ENCODE results near the gene PRTG. TPM values are rescaled to one million over a fixed set of nuclear protein-coding genes. Genes with fewer than 3 reads are reported as not detected.
"Not testable (repeated sequence)": the region's sequence is repeated elsewhere in the genome, so short reads cannot be mapped to it uniquely, and the experiment has no call there.

Gene PRTG
- total and polyA plus RNA-seq, 9 of the 15 experiments (the other 6 are each of a cell fraction or from before 2014, with no cell fraction given) = under 0.01 to 0.14 (median 0.06) TPM; not detected in 1

DNA sequence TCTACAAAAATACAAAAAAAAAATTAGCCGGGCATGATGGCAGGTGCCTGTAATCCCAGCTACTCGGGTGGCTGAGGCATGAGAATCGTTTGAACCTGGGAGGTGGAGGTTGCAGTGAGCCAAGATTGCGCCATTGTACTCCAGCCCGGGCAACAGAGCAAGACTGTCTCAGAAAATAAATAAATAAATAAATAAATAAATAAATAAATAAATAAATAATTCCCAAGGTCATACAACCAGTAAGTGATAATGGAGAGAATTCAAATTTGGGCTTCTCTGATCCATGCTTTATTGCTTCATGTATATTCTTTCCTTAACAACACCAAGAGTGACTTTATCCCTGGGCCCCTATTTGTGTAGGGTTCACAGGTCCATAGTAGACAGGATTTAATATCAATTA lies 10.5 kb upstream of the PRTG start:
- in situ Hi-C loops (cut with MboI); H4K20me1 ChIP-seq (replicated peaks; ENCODE audit: control insufficient read depth, insufficient read depth, low read length); intact Hi-C loops (cut with micrococcal nuclease); H3K4me1 ChIP-seq (replicated peaks in 1 of 2; ENCODE audit: control insufficient read depth in 2 of 2, insufficient read depth in 2 of 2, low read length in 2 of 2); H3K27ac ChIP-seq (ENCODE audit: extremely low read depth, low read depth, low read length); DNase-seq (ENCODE audit: extremely low read depth in 1 of 4, low spot score in 3 of 4); H3K4me3 ChIP-seq; H3K79me2 ChIP-seq (ENCODE audit: control insufficient read depth, insufficient read depth, low read length); FAIRE-seq; H2AFZ ChIP-seq (ENCODE audit: low read depth, low read length); ATAC-seq; BruUV-seq (replicated peaks); H3K36me3 ChIP-seq (ENCODE audit: control insufficient read depth, insufficient read depth, low read length); H3K9me3 ChIP-seq (replicated peaks; ENCODE audit: control insufficient read depth, insufficient read depth, low read depth, low read length); H3K27me3 ChIP-seq (ENCODE audit: control insufficient read depth in 2 of 2, insufficient read depth in 2 of 2, low read length in 2 of 2); H3K9ac ChIP-seq (ENCODE audit: insufficient read depth in 1 of 2, low read depth in 2 of 2, low read length in 2 of 2); CTCF ChIA-PET (ENCODE audit: low intra/inter-chr PET ratio); H3K9me1 ChIP-seq (ENCODE audit: control insufficient read depth, insufficient read depth, low read length); H3K4me2 ChIP-seq (ENCODE audit: insufficient read depth, low read length): not testable (repeated sequence)
- POLR2A ChIA-PET = interaction anchor here (1.5 kb wide), 1 partner anchor 9 kb away, joined by 3 read pairs; no protein-coding TSS in a partner anchor
- WGBS (ENCODE audit: insufficient coverage, low coverage, missing lambda C conversion rate) = 7% methylated on average over 5 of the region's 5 CpGs

DNA sequence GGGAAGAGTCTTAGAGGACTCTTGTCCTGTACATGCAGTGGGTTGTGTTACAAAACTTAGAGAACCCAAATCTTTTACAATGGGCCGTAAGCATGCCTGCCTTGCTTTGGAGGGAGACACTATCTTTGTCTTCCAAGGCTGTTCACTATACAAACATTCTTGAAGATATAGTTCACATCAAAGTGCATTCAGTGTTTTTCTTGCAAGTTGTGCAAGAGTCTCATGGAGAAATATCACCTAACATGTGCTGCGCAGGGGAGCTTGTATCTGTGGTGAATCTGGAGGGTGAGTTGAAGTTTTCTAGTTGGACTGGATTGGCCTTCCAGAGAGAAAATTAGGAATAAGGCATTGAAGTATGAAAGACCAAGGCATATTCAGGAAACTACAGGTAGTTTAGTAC lies 7.8 kb upstream of the PRTG start:
- ATAC-seq (no peak), FAIRE-seq (no peak), DNase-seq (ENCODE audit: extremely low read depth in 1 of 4, low spot score in 3 of 4) (no peak)
- no TSS peak for BruUV-seq (replicated peaks)
- no peaks in the 10 kb centered on the region for H3K4me1 ChIP-seq (replicated peaks in 1 of 2; ENCODE audit: control insufficient read depth in 2 of 2, insufficient read depth in 2 of 2, low read length in 2 of 2)
- ChIA-PET POLR2A (no interaction called here), CTCF (ENCODE audit: low intra/inter-chr PET ratio) (no interaction called here)
- H3K79me2 ChIP-seq (ENCODE audit: control insufficient read depth, insufficient read depth, low read length) = no peaks in the 10 kb centered on the region
- no peak for TF ChIP-seq FOXK2 (conservative IDR thresholded peaks at IDR 0.05 in 1 of 2, IDR thresholded peaks at IDR 0.05 in 1 of 2; ENCODE audit: low read depth in 2 of 2)
- no peak for TF ChIP-seq ZNF695 (CRISPR knock-in tag; IDR thresholded peaks at IDR 0.05)
- no peak for TF ChIP-seq FUS (optimal IDR thresholded peaks at IDR 0.05; ENCODE audit: low read depth, low read length)
- TF ChIP-seq MTA2 (IDR thresholded peaks at IDR 0.05; ENCODE audit: low read depth) = no peak
- no peak for TF ChIP-seq GTF2F1 (IDR thresholded peaks at IDR 0.05; ENCODE audit: low read depth, low read length)
- no peak for TF ChIP-seq TAF15 (IDR thresholded peaks at IDR 0.05; ENCODE audit: low read depth, low read length)
- no peak for TF ChIP-seq HMGN3 (IDR thresholded peaks at IDR 0.05; ENCODE audit: borderline replicate concordance, extremely low read depth, insufficient read length, low read depth, low read length)
- TF ChIP-seq ZNF696 (CRISPR knock-in tag; conservative IDR thresholded peaks at IDR 0.05) = no peak
- no peak for TF ChIP-seq TRIM28 (IDR thresholded peaks at IDR 0.05)
- no peak for TF ChIP-seq ZNF174 (CRISPR knock-in tag; IDR thresholded peaks at IDR 0.05)
- TF ChIP-seq SMAD1 (IDR thresholded peaks at IDR 0.05; ENCODE audit: low read depth, low read length, partially characterized antibody) = no peak
- no peak for TF ChIP-seq NFRKB (IDR thresholded peaks at IDR 0.05; ENCODE audit: low read depth)
- no peak for TF ChIP-seq SMARCE1 (IDR thresholded peaks at IDR 0.05)
- TF ChIP-seq, protein P1, sequence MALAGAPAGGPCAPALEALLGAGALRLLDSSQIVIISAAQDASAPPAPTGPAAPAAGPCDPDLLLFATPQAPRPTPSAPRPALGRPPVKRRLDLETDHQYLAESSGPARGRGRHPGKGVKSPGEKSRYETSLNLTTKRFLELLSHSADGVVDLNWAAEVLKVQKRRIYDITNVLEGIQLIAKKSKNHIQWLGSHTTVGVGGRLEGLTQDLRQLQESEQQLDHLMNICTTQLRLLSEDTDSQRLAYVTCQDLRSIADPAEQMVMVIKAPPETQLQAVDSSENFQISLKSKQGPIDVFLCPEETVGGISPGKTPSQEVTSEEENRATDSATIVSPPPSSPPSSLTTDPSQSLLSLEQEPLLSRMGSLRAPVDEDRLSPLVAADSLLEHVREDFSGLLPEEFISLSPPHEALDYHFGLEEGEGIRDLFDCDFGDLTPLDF (CRISPR knock-in tag; IDR thresholded peaks at IDR 0.05) = no peak
- no peak for TF ChIP-seq CSDE1 (IDR thresholded peaks at IDR 0.05)
- TF ChIP-seq KLF6 (CRISPR knock-in tag; IDR thresholded peaks at IDR 0.05; ENCODE audit: borderline replicate concordance) = no peak
- 0% methylated on average over 2 of the region's 2 CpGs for WGBS (ENCODE audit: insufficient coverage, low coverage, missing lambda C conversion rate)
- peaks cover 4 to 7% of the 10 kb centered on the region in 2 experiments; a peak in 3 of 5 replicates for H3K27me3 ChIP-seq (ENCODE audit: control insufficient read depth in 2 of 2, insufficient read depth in 2 of 2, low read length in 2 of 2)
- no peaks in the 10 kb centered on the region for H3K9me1 ChIP-seq (ENCODE audit: control insufficient read depth, insufficient read depth, low read length)
- no peak overlapping the region for H3K9ac ChIP-seq (ENCODE audit: insufficient read depth in 1 of 2, low read depth in 2 of 2, low read length in 2 of 2)
- H2AFZ ChIP-seq (ENCODE audit: low read depth, low read length) = no peak overlapping the region
- H3K9me3 ChIP-seq (replicated peaks; ENCODE audit: control insufficient read depth, insufficient read depth, low read depth, low read length) = no peaks in the 10 kb centered on the region
- no peak overlapping the region for H3K27ac ChIP-seq (ENCODE audit: extremely low read depth, low read depth, low read length)
- no peak overlapping the region for H3K4me3 ChIP-seq
- H3K36me3 ChIP-seq (ENCODE audit: control insufficient read depth, insufficient read depth, low read length) = no peaks in the 10 kb centered on the region
- no peak overlapping the region for H3K4me2 ChIP-seq (ENCODE audit: insufficient read depth, low read length)
- H4K20me1 ChIP-seq (replicated peaks; ENCODE audit: control insufficient read depth, insufficient read depth, low read length) = no peaks in the 10 kb centered on the region
- intact Hi-C loops (cut with micrococcal nuclease) (no loop called here), in situ Hi-C loops (cut with MboI) (no loop called here)

Data from K562 (cell line).